ENCODE measurements around the gene NCKAP1.

DNA sequence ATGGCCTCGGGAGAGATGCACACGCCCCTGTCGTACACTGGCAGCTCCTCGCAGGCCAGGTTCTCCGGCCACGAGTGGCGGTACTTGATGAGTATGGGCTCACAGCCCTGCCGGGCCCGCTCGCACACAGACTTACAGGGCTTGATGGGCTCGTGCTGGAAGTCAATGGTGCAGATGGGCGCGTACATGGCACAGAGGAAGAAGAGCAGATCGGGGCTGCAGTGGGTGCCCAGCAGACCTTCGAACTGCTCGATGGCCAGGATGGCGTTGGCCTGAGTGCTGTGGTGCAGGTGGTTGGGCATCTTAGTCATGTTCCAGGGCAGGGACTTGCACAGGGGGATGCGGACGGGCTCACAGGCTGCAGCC, 172.2 kb downstream of the NCKAP1 start:
- TF ChIP-seq CTCF (conservative IDR thresholded peaks at IDR 0.05; ENCODE audit: low read depth, low read length) (no peak), EZH2 (IDR thresholded peaks at IDR 0.05; ENCODE audit: low read length, unreplicated experiment) (no peak)
